ENCODE data around the gene OR6P1. TPM values are rescaled to one million over a fixed set of nuclear protein-coding genes. Genes with fewer than 3 reads are reported as not detected.

Gene OR6P1
- not detected for total RNA-seq

DNA sequence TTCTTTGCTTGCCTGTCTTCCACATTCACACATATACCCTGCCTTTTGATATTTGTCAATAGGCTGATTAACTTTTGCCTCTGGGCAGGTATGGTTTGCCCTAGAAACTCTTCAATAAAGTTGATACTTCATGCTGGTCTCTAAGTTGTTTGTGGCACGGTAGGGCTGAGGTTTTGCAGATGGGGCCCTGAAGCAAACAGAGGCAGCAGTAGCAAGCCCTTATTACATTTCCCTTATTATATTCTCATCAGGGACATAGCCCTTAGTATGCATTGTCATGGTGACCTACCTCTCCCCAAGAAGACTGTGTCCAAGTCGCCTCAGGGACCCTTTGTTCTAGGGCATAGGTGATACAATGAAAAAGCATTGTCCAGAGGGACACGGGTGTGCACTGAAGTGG is at the start of gene OR6P1:
TSS of gene OR6P1 (minus strand) at position 101 of the 400 bp plus-strand sequence. CDS start 6,976 bp downstream, outside the sequence.
- H3K27ac ChIP-seq: no peak within 1 kb of the TSS
- no peaks in the 10 kb centered on the region for H3K9me3 ChIP-seq
- no peaks in the 10 kb centered on the region for H3K27me3 ChIP-seq
- DNase-seq (ENCODE audit: low spot score in 2 of 2): no peak
- H3K4me1 ChIP-seq: no peaks in the 10 kb centered on the region
- WGBS, 2 donors: 68 to 79% methylated on average over 3 of the region's 3 CpGs
- H3K4me3 ChIP-seq: no peak within 1 kb of the TSS
- H3K36me3 ChIP-seq: no peaks in the 10 kb centered on the region
- TF ChIP-seq POLR2A (IDR thresholded peaks at IDR 0.05): no peak

DNA sequence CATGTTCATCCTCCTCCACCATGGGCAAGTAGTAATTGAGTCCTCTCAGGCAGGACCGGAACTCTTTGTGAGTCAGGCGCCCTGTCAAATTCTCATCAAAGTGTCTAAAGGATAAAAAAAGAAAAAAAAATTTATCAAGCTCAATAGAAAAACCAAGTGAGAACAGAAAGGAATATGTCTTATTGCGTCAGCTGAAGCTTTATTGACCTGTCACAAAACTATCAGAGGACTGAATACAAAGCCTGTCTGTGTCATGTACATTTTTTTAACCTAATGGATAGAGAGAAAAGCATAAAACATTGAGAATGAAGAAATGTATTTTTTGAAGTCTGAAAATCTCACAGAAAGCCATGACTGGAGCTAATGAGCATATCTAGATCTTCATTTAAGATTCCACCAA is 43.4 kb upstream of the OR6P1 start:
- H3K27me3 ChIP-seq: no peaks in the 10 kb centered on the region
- H3K4me3 ChIP-seq: no peak overlapping the region
- WGBS, 2 donors: 77 to 81% methylated on average over 3 of the region's 3 CpGs
- H3K36me3 ChIP-seq: no peaks in the 10 kb centered on the region
- TF ChIP-seq, protein P1, sequence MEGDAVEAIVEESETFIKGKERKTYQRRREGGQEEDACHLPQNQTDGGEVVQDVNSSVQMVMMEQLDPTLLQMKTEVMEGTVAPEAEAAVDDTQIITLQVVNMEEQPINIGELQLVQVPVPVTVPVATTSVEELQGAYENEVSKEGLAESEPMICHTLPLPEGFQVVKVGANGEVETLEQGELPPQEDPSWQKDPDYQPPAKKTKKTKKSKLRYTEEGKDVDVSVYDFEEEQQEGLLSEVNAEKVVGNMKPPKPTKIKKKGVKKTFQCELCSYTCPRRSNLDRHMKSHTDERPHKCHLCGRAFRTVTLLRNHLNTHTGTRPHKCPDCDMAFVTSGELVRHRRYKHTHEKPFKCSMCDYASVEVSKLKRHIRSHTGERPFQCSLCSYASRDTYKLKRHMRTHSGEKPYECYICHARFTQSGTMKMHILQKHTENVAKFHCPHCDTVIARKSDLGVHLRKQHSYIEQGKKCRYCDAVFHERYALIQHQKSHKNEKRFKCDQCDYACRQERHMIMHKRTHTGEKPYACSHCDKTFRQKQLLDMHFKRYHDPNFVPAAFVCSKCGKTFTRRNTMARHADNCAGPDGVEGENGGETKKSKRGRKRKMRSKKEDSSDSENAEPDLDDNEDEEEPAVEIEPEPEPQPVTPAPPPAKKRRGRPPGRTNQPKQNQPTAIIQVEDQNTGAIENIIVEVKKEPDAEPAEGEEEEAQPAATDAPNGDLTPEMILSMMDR (IDR thresholded peaks at IDR 0.05): no peak
- no peak for TF ChIP-seq POLR2A (IDR thresholded peaks at IDR 0.05)
- TF ChIP-seq EP300 (IDR thresholded peaks at IDR 0.05): no peak
- H3K4me1 ChIP-seq: no peaks in the 10 kb centered on the region
- DNase-seq (ENCODE audit: low spot score in 2 of 2): no peak
- no peak overlapping the region for H3K27ac ChIP-seq
- no peaks in the 10 kb centered on the region for H3K9me3 ChIP-seq

GRCh38 chr1:158611916-158612315 is 41.5 kb upstream of the OR6P1 start:
- no peak for TF ChIP-seq POLR2A (IDR thresholded peaks at IDR 0.05)
- TF ChIP-seq, protein P1 (IDR thresholded peaks at IDR 0.05): no peak
- TF ChIP-seq EP300 (IDR thresholded peaks at IDR 0.05): no peak
- DNase-seq (ENCODE audit: low spot score in 2 of 2): no peak
- Histone ChIP-seq H3K27ac (no peak overlapping the region), H3K36me3 (no peaks in the 10 kb centered on the region), H3K4me1 (no peaks in the 10 kb centered on the region), H3K27me3 (no peaks in the 10 kb centered on the region), H3K4me3 (no peak overlapping the region), H3K9me3 (no peaks in the 10 kb centered on the region)
- 66 to 67% methylated on average over 3 of the region's 3 CpGs for WGBS, 2 donors

- 80 to 88% methylated on average over 1 of the region's 1 CpG for WGBS, 2 donors
- DNase-seq (ENCODE audit: low spot score in 2 of 2): no peak
- TF ChIP-seq EP300 (IDR thresholded peaks at IDR 0.05) (no peak), POLR2A (IDR thresholded peaks at IDR 0.05) (no peak)
- TF ChIP-seq, protein P1 (IDR thresholded peaks at IDR 0.05): no peak
- no peaks in the 10 kb centered on the region for H3K9me3 ChIP-seq
- no peaks in the 10 kb centered on the region for H3K36me3 ChIP-seq
- no peak overlapping the region for H3K4me3 ChIP-seq
- no peaks in the 10 kb centered on the region for H3K27me3 ChIP-seq
- no peaks in the 10 kb centered on the region for H3K4me1 ChIP-seq
- H3K27ac ChIP-seq: no peak overlapping the region
Measured at GRCh38 chr1:158607296-158607695, 36.9 kb upstream of the OR6P1 start.

- Histone ChIP-seq H3K4me1 (no peaks in the 10 kb centered on the region), H3K27ac (no peak within 1 kb of the TSS), H3K9me3 (no peaks in the 10 kb centered on the region), H3K27me3 (no peaks in the 10 kb centered on the region), H3K36me3 (no peaks in the 10 kb centered on the region), H3K4me3 (no peak within 1 kb of the TSS)
- DNase-seq (ENCODE audit: low spot score in 2 of 2): no peak
- TF ChIP-seq EP300 (IDR thresholded peaks at IDR 0.05) (no peak), POLR2A (IDR thresholded peaks at IDR 0.05) (no peak)
- TF ChIP-seq, protein P1 (IDR thresholded peaks at IDR 0.05): no peak
- WGBS, 2 donors: 77 to 86% methylated on average over 1 of the region's 1 CpG
Measured at GRCh38 chr1:158604968-158605367, 34.6 kb upstream of the OR6P1 start, which contains the start of gene OR10Z1. Gene OR10Z1, plus strand, starts transcription at chr1:158605268. Its CDS starts 1,171 bp downstream, at chr1:158606439.

DNA sequence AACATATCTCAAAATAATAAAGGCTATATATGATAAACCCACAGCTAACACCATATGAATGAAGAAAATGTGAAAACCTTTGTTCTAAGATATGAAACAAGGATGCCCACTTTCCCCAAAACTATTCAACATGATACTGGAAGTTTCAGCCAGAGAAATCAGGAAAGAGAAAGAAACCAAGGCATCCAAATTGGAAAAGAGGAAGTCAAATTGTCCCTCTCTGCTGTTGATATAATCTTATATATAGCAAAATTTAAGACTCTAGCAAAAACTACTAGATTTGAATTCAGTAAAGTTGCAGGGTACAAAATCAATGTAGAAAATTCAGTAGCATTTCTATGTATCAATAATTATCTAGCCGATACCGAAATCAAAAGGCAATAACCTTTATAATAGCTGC is 30.4 kb upstream of the OR6P1 start:
- DNase-seq (ENCODE audit: low spot score in 2 of 2): no peak
- no peaks in the 10 kb centered on the region for H3K27me3 ChIP-seq
- TF ChIP-seq, protein P1 (IDR thresholded peaks at IDR 0.05): no peak
- TF ChIP-seq POLR2A (IDR thresholded peaks at IDR 0.05) (no peak), EP300 (IDR thresholded peaks at IDR 0.05) (no peak)
- no peak overlapping the region for H3K27ac ChIP-seq
- no peak overlapping the region for H3K4me3 ChIP-seq
- H3K36me3 ChIP-seq: no peaks in the 10 kb centered on the region
- H3K9me3 ChIP-seq: peaks cover 0 to 31% (median 5%) of the 10 kb centered on the region in 4 donors
- H3K4me1 ChIP-seq: no peaks in the 10 kb centered on the region
- WGBS, 2 donors: 91 to 93% methylated on average over 2 of the region's 2 CpGs
